Globus pallidus (tissue), 1 donor: ENCODE results near the gene ITGB1BP2.
"Not testable (repeated sequence)": the region's sequence is repeated elsewhere in the genome, so short reads cannot be mapped to it uniquely, and the experiment has no call there.

Source experiments
- DNase-seq: peaks from one replicate; pipeline ENCODE4 v3.0.0-alpha.2; 2015; ENCODE audit warnings: low spot score

ITGB1BP2 gene

GRCh38 chrX:71302461-71303213 is 1.1 kb downstream of the ITGB1BP2 start:
- DNase-seq = no peak

- no peak for DNase-seq
These were observed 3.0 kb downstream of the ITGB1BP2 start for GRCh38 chrX:71304561-71304960.

GRCh38 chrX:71315917-71316316 is 14.4 kb downstream of the ITGB1BP2 start:
- no peak for DNase-seq

- not testable (repeated sequence) for DNase-seq
These were observed 15.4 kb downstream of the ITGB1BP2 start for GRCh38 chrX:71316959-71317358.

GRCh38 chrX:71320126-71320525 is 18.6 kb downstream of the ITGB1BP2 start:
- no peak for DNase-seq

GRCh38 chrX:71321731-71322130 is 20.2 kb downstream of the ITGB1BP2 start:
- DNase-seq = no peak

- DNase-seq = not testable (repeated sequence)
These were observed 22.9 kb downstream of the ITGB1BP2 start for GRCh38 chrX:71324452-71324851.

- no peak for DNase-seq
These were observed 24.8 kb downstream of the ITGB1BP2 start for GRCh38 chrX:71326394-71326793.

- not testable (repeated sequence) for DNase-seq
These were observed 47.7 kb downstream of the ITGB1BP2 start for GRCh38 chrX:71349151-71349665.

GRCh38 chrX:71349867-71350266 is 48.3 kb downstream of the ITGB1BP2 start:
- DNase-seq = not testable (repeated sequence)

GRCh38 chrX:71352439-71352838 is 50.9 kb downstream of the ITGB1BP2 start:
- DNase-seq = not testable (repeated sequence)
